ENCODE measurements around the gene FOXF1. TPM values are rescaled to one million over a fixed set of nuclear protein-coding genes. Genes with fewer than 3 reads are reported as not detected.

Gene FOXF1
- total and polyA plus RNA-seq, 2 of the 13 experiments (the other 11 are each of a cell fraction or from before 2014, with no cell fraction given), result not detected

DNA sequence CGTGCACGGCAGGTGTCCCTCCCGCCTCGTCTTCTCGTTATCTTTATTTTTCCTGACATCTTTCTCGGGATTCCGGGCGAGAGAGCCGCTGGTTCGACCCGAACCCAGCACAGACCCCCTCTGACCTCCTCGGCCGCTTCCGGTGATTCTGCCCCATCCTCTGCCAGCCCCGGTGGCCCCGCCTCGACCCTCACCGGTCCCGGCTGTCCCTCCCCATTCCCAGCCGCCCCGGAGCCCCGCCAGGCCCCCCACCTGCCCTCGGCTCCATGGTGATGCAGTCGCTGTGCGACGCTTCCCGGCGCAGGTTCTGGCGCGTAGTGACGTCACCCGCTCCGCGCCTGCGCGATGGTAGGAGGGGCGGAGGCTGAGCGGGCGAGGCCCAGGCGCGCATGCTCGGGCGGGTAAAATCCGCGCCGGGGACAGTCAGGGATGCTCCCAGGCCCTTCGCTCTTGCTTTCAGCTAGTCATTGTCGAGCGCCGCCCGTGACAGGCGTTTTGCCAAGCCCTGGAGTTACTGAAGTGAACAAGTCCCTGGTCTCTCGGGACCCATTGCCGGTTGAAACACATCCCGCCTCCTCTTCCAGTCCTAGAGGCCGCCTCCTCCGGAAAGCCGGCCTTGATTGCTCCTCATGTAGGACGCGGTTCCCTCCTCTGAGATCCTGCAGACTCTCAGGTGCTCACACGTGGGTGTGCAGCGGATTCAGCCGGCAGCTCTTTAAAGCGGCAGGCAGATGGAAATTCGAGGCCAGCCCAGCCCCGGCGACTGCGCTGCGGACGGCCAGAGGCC is 44.8 kb downstream of the FOXF1 start, which contains the start of gene MTHFSD (continued):
- no peak for TF ChIP-seq NFKBIZ (CRISPR knock-in tag; IDR thresholded peaks at IDR 0.05)
- TF ChIP-seq, protein P1, sequence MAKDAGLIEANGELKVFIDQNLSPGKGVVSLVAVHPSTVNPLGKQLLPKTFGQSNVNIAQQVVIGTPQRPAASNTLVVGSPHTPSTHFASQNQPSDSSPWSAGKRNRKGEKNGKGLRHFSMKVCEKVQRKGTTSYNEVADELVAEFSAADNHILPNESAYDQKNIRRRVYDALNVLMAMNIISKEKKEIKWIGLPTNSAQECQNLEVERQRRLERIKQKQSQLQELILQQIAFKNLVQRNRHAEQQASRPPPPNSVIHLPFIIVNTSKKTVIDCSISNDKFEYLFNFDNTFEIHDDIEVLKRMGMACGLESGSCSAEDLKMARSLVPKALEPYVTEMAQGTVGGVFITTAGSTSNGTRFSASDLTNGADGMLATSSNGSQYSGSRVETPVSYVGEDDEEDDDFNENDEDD (CRISPR knock-in tag; IDR thresholded peaks at IDR 0.05; ENCODE audit: borderline replicate concordance), result peak; percentile 78; the same call in 1 of the 2 replicates
- TF ChIP-seq ZNF605 (CRISPR knock-in tag; IDR thresholded peaks at IDR 0.05), result peak; percentile 89
- TF ChIP-seq ZBTB8A (CRISPR knock-in tag; IDR thresholded peaks at IDR 0.05; ENCODE audit: borderline replicate concordance, low read depth), result no peak
- TF ChIP-seq, protein P2, sequence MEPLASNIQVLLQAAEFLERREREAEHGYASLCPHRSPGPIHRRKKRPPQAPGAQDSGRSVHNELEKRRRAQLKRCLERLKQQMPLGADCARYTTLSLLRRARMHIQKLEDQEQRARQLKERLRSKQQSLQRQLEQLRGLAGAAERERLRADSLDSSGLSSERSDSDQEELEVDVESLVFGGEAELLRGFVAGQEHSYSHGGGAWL (CRISPR knock-in tag; IDR thresholded peaks at IDR 0.05), result no peak
- TF ChIP-seq ZNF713 (CRISPR knock-in tag; IDR thresholded peaks at IDR 0.05), result 0 out of 2 replicates have a peak, but pooled peaks have one; percentile 60
- TF ChIP-seq ZNF749 (CRISPR knock-in tag; IDR thresholded peaks at IDR 0.05; ENCODE audit: borderline replicate concordance), result 0 out of 2 replicates have a peak, but pooled peaks have one; percentile 63
- TF ChIP-seq, protein P3, sequence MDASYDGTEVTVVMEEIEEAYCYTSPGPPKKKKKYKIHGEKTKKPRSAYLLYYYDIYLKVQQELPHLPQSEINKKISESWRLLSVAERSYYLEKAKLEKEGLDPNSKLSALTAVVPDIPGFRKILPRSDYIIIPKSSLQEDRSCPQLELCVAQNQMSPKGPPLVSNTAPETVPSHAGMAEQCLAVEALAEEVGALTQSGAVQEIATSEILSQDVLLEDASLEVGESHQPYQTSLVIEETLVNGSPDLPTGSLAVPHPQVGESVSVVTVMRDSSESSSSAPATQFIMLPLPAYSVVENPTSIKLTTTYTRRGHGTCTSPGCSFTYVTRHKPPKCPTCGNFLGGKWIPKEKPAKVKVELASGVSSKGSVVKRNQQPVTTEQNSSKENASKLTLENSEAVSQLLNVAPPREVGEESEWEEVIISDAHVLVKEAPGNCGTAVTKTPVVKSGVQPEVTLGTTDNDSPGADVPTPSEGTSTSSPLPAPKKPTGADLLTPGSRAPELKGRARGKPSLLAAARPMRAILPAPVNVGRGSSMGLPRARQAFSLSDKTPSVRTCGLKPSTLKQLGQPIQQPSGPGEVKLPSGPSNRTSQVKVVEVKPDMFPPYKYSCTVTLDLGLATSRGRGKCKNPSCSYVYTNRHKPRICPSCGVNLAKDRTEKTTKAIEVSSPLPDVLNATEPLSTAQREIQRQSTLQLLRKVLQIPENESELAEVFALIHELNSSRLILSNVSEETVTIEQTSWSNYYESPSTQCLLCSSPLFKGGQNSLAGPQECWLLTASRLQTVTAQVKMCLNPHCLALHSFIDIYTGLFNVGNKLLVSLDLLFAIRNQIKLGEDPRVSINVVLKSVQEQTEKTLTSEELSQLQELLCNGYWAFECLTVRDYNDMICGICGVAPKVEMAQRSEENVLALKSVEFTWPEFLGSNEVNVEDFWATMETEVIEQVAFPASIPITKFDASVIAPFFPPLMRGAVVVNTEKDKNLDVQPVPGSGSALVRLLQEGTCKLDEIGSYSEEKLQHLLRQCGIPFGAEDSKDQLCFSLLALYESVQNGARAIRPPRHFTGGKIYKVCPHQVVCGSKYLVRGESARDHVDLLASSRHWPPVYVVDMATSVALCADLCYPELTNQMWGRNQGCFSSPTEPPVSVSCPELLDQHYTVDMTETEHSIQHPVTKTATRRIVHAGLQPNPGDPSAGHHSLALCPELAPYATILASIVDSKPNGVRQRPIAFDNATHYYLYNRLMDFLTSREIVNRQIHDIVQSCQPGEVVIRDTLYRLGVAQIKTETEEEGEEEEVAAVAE (CRISPR knock-in tag; IDR thresholded peaks at IDR 0.05; ENCODE audit: borderline replicate concordance), result no peak
- peak; percentile 76; the same call in 1 of the 2 replicates for TF ChIP-seq KAT7 (CRISPR knock-in tag; IDR thresholded peaks at IDR 0.05; ENCODE audit: borderline replicate concordance)
- TF ChIP-seq, protein P4, sequence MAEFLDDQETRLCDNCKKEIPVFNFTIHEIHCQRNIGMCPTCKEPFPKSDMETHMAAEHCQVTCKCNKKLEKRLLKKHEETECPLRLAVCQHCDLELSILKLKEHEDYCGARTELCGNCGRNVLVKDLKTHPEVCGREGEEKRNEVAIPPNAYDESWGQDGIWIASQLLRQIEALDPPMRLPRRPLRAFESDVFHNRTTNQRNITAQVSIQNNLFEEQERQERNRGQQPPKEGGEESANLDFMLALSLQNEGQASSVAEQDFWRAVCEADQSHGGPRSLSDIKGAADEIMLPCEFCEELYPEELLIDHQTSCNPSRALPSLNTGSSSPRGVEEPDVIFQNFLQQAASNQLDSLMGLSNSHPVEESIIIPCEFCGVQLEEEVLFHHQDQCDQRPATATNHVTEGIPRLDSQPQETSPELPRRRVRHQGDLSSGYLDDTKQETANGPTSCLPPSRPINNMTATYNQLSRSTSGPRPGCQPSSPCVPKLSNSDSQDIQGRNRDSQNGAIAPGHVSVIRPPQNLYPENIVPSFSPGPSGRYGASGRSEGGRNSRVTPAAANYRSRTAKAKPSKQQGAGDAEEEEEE (CRISPR knock-in tag; IDR thresholded peaks at IDR 0.05; ENCODE audit: borderline replicate concordance), result peak; percentile 69; the same call in 1 of the 2 replicates
- TF ChIP-seq RBFOX2 (IDR thresholded peaks at IDR 0.05; ENCODE audit: low read depth, low read length), result peak; percentile 95
- TF ChIP-seq ZNF317 (CRISPR knock-in tag; IDR thresholded peaks at IDR 0.05), result peak; percentile 89; the same call in 1 of the 2 replicates
- TF ChIP-seq, protein P5, sequence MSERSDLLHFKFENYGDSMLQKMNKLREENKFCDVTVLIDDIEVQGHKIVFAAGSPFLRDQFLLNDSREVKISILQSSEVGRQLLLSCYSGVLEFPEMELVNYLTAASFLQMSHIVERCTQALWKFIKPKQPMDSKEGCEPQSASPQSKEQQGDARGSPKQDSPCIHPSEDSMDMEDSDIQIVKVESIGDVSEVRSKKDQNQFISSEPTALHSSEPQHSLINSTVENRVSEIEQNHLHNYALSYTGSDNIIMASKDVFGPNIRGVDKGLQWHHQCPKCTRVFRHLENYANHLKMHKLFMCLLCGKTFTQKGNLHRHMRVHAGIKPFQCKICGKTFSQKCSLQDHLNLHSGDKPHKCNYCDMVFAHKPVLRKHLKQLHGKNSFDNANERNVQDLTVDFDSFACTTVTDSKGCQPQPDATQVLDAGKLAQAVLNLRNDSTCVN (CRISPR knock-in tag; IDR thresholded peaks at IDR 0.05; ENCODE audit: borderline replicate concordance), result peak; percentile 9; the same call in 1 of the 2 replicates
- TF ChIP-seq HNRNPUL1 (IDR thresholded peaks at IDR 0.05; ENCODE audit: low read depth, low read length), result no peak
- peak; percentile 20; the same call in 1 of the 2 replicates for TF ChIP-seq CBX5 (CRISPR knock-in tag; IDR thresholded peaks at IDR 0.05; ENCODE audit: borderline replicate concordance)
- TF ChIP-seq TAF15 (IDR thresholded peaks at IDR 0.05; ENCODE audit: low read depth, low read length, poor library complexity, severe bottlenecking), result no peak
- no peak for TF ChIP-seq CENPX (CRISPR knock-in tag; IDR thresholded peaks at IDR 0.05)
- peak; percentile 51; the same call in 1 of the 2 replicates for TF ChIP-seq ZSCAN25 (CRISPR knock-in tag; IDR thresholded peaks at IDR 0.05)
- TF ChIP-seq BORCS8-MEF2B (CRISPR knock-in tag; IDR thresholded peaks at IDR 0.05), result 0 out of 2 replicates have a peak, but pooled peaks have one; percentile 58

Data from HepG2 (cell line).